Measurements from ENCODE around the gene LATS2. TPM values are rescaled to one million over a fixed set of nuclear protein-coding genes. Genes with fewer than 3 reads are reported as not detected.

Gene LATS2
- total and polyA plus RNA-seq, 2 of the 8 experiments (the other 6 are each of a cell fraction or from before 2014, with no cell fraction given), result 8.3 to 26.2 TPM

GRCh38 chr13:21035498-21035897 lies 25.9 kb downstream of the LATS2 start:
- WGBS, 2 experiments (ENCODE audit: extremely low coverage in 1 of 2, insufficient coverage in 1 of 2, insufficient read length in 1 of 2, insufficient replicate concordance in 2 of 2, low coverage in 1 of 2, low lambda C conversion rate in 2 of 2, missing lambda C conversion rate in 1 of 2), result 72% methylated on average over 5 of the region's 5 CpGs; no CpG with 5 or more reads in 1 of the 2 experiments
- H3K18ac ChIP-seq (ENCODE audit: extremely low read depth, low read length), result no peak overlapping the region
- H3K36me3 ChIP-seq (ENCODE audit: control insufficient read depth in 2 of 4, insufficient read depth in 4 of 4, low read length in 3 of 4), result peaks cover 0 to 4% (median 0%) of the 10 kb centered on the region in 4 experiments; a peak in 1 of 8 replicates
- H3K79me2 ChIP-seq (ENCODE audit: control insufficient read depth in 1 of 2, insufficient read depth in 2 of 2, low read length in 2 of 2), result peaks cover 34 to 100% of the 10 kb centered on the region in 2 experiments
- H4K20me1 ChIP-seq (replicated peaks in 1 of 2; ENCODE audit: control insufficient read depth in 1 of 2, insufficient read depth in 2 of 2, low read length in 2 of 2), result peaks cover 12 to 26% of the 10 kb centered on the region in 2 experiments
- H3K14ac ChIP-seq (ENCODE audit: insufficient read length), result no peak overlapping the region
- H3K23me2 ChIP-seq (ENCODE audit: low read depth, low read length), result no peaks in the 10 kb centered on the region
- no peak overlapping the region for H3K23ac ChIP-seq (ENCODE audit: insufficient read length)
- no peak overlapping the region for H2BK12ac ChIP-seq (ENCODE audit: low read depth, low read length)
- no peak overlapping the region for H2BK15ac ChIP-seq (ENCODE audit: low read length)
- peaks cover 22% of the 10 kb centered on the region for H3K79me1 ChIP-seq (ENCODE audit: low read depth, low read length)
- H2BK120ac ChIP-seq (replicated peaks; ENCODE audit: low read depth, low read length), result no peak overlapping the region
- H3K4ac ChIP-seq (replicated peaks; ENCODE audit: insufficient read length, low read depth, low read length), result no peak overlapping the region
- no peak overlapping the region for H2AFZ ChIP-seq (ENCODE audit: low read length)
- no peak overlapping the region for H3K4me3 ChIP-seq (ENCODE audit: extremely low read depth in 1 of 4, insufficient read depth in 2 of 4, low read depth in 3 of 4, low read length in 4 of 4)
- DNase-seq (ENCODE audit: low read depth in 1 of 2, low spot score in 2 of 2) (no peak), FAIRE-seq (no peak)
- no peaks in the 10 kb centered on the region for H3K27me3 ChIP-seq (replicated peaks in 1 of 4; ENCODE audit: control insufficient read depth in 3 of 4, extremely low read depth in 1 of 4, insufficient read depth in 3 of 4, low read length in 3 of 4)
- H2BK20ac ChIP-seq (ENCODE audit: low read length), result no peak overlapping the region
- H4K8ac ChIP-seq (ENCODE audit: extremely low read depth, insufficient read depth, low read length), result no peak overlapping the region
- H3K9ac ChIP-seq (replicated peaks in 1 of 4; ENCODE audit: extremely low read depth in 1 of 4, low read depth in 3 of 4, low read length in 3 of 4), result no peak overlapping the region
- H3K9me3 ChIP-seq (ENCODE audit: insufficient read depth in 2 of 2, low read depth in 1 of 2, low read length in 1 of 2), result no peaks in the 10 kb centered on the region
- H2AK5ac ChIP-seq (ENCODE audit: low read depth, low read length), result no peak overlapping the region
- no peak overlapping the region for H3K4me2 ChIP-seq (ENCODE audit: insufficient read depth in 1 of 2, low read depth in 2 of 2, low read length in 2 of 2)
- H4K91ac ChIP-seq (replicated peaks; ENCODE audit: insufficient read length, low read length), result no peak overlapping the region
- CTCF ChIA-PET (ENCODE audit: partially characterized antibody), result interaction anchor here (1.0 to 1.3 kb wide), 2 partner anchors 11 to 26 kb away, joined by 3 to 5 read pairs; partner anchors contain the start of gene LATS2
- H3K4me1 ChIP-seq (replicated peaks in 1 of 4; ENCODE audit: control insufficient read depth in 3 of 4, insufficient read depth in 4 of 4, low read length in 3 of 4), result peaks cover 4 to 11% (median 7%) of the 10 kb centered on the region in 4 experiments
- no peak overlapping the region for H4K5ac ChIP-seq (ENCODE audit: insufficient read length, low read depth, low read length)
- no peak overlapping the region for H3K56ac ChIP-seq (replicated peaks; ENCODE audit: insufficient read length, low read depth, low read length)
- TF ChIP-seq HDAC6 (IDR thresholded peaks at IDR 0.05; ENCODE audit: low read depth, low read length) (no peak), SRF (IDR thresholded peaks at IDR 0.05; ENCODE audit: low read depth, low read length) (no peak), RAD21 (IDR thresholded peaks at IDR 0.05 in 1 of 2, conservative IDR thresholded peaks at IDR 0.05 in 1 of 2; ENCODE audit: low read depth in 2 of 2, low read length in 2 of 2) (no peak), TEAD4 (IDR thresholded peaks at IDR 0.05; ENCODE audit: low read depth, low read length) (no peak), PHF8 (conservative IDR thresholded peaks at IDR 0.05; ENCODE audit: low read depth, low read length) (no peak)
- no peak overlapping the region for H2BK5ac ChIP-seq (ENCODE audit: low read depth, low read length)
- POLR2A ChIA-PET (ENCODE audit: partially characterized antibody), result interaction anchor here (0.9 to 1.3 kb wide), 2 partner anchors 19 to 26 kb away, joined by 3 read pairs; partner anchors contain the start of gene LATS2
- H3K27ac ChIP-seq (ENCODE audit: low read depth, low read length), result no peak overlapping the region
